SW 1271 (cell line): ENCODE data around the gene ABHD11.

ENCODE experiments used
- DNase-seq, 2 experiments: peaks; one replicate each; lab custom pipeline; 2025; lab: John Stamatoyannopoulos, UW

The ABHD11 gene

GRCh38 chr7:73701357-73701995, 37.1 kb downstream of the ABHD11 start:
- DNase-seq: peak in 1 of 2 experiments; percentile 29

DNA sequence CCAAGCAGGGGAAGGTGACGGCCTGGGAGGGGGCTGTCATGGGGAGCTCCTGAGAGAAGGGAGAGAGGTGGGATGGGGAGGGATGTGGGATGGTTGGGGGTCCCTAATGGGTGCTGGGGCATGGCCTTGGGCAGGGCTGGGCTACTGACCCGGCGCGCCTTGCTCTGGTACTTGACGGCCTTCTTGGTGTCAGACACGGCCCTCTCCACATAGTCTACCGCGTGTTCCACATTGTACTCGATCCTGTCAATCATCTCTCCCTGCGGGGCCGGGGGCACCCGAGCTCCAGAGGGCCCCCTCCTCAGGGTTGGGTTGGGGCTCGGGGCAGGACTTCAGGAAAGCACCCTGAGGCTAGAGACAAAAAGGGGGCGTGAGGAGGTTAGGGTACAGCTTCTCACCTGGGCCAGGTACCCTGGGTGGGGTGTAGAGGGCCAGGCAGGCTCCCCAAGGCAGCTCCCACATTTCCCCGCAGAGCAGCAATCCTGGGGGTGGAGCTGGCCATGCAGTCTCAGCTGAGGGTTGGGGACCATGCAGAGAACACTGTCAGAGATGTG, 37.9 kb downstream of the ABHD11 start:
- no peak for DNase-seq

GRCh38 chr7:73700069-73700423, 38.6 kb downstream of the ABHD11 start:
- no peak for DNase-seq

DNA sequence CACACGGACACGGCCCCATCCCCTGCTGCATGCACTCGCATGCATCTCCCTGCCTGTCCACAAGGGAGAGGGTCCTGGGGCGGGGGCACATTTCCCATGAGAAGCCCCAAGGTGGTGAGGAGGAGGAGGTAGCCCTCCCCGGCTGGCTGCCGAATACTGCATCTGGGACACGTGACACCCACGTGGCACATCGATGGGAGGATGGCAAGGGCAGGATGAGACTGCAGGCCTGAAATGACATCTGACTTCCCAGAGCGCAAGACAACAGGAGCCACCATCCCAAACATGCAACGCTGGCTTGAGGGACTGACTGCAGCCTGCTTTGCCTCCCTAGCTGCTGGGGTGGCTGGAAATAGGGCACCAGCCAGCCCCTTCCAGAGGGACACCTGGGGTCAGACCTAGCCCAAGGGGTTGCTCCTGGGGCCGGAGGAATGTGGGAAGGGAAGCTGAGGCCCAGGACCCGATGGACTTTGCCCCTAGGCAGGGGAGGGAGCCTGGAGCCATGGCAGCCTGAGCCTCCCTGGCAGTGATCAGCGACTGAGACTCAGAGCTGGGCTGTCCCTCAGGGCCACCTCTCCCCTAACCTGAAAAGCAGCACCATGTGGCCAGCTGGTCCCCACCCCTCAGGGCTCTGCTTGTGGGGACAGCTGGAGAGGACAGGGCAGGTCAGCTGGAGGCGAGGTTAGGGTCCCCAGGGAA, 39.1 kb downstream of the ABHD11 start:
- DNase-seq: no peak

DNA sequence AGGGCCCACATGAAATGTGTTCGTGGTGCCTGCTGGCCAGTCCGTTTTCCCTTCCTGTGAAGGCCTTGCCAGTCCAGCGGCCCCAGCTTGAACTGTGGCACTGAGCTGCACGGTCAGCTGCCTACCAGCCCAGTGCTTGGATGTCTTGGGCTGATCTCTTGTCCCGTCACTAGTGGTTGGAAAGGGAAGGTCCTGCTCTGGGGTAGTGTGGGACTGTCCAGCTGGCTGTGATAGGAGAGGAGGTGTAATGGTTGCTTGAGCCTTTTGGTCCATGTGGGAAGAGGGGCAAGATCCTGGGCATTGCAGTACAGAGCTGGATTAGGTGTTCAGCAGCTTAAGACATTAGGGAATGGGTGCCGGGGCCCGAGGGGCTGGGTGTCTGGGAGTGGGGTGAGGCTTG, 40.2 kb downstream of the ABHD11 start:
- DNase-seq: no peak

DNA sequence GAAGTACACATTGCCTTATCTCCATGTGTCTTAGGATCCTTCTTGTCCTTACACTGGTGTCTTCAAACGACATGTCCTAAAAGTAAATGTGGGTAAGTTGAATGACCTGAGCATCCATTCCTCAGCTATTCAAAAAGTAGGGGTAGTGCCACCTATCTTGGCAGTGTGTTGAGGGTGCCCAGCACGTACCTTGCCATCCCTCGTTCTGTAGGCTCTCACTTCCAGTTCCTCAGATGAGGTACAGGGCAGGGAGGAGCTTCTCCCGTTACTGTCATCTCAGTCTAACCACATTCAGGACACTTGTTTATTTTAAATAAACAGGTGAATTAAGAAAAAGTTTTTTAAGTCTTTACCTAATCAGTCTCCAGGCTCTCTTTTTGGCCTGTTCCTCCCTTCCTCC, 42.2 kb downstream of the ABHD11 start:
- no peak for DNase-seq

DNA sequence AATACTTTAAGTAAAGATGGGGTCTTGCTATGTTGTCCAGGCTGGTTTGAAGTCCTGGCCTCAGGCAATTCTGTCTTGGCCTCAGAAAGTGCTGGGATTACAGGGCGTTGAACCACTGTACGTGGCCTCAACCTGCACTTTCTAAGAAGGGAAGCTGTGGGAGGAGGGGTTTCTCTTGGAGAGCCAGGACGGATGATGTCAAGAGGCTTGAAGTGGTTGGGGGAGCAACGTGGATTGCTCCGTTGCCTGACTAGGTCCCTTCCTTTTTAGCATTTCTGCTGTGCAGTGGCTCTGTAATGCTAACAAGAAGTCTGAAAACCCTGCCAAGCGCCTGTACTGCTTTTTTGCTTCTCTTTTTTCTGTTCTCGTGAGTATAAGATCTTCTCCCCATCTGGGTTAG, 48.0 kb downstream of the ABHD11 start:
- no peak for DNase-seq

- no peak for DNase-seq
These were observed 50.3 kb downstream of the ABHD11 start for GRCh38 chr7:73688288-73688687.
